Stimulated activated CD8-positive, alpha-beta memory T cell treated with anti-CD3 and anti-CD28 coated beads, Interleukin-7, amount 100 ng/mL, for 48 hours (primary cell): ENCODE data around the gene CCDC57.
A peak's percentile ranks its signal among the peaks of the same experiment; 100 is the strongest.
"Not testable (repeated sequence)": the region's sequence is repeated elsewhere in the genome, so short reads cannot be mapped to it uniquely, and the experiment has no call there.

Source experiments
- DNase-seq, 2 donors: peaks; one replicate each; pipeline ENCODE4 v3.0.0-alpha.2; 2020; ENCODE audit warnings: low read depth in 1 of 2; ENCODE audit errors: extremely low read depth in 1 of 2

The CCDC57 gene

GRCh38 chr17:82226146-82226808 lies 13.6 kb upstream of the CCDC57 start:
- no peak for DNase-seq

GRCh38 chr17:82225368-82226029 lies 12.9 kb upstream of the CCDC57 start:
- no peak for DNase-seq

GRCh38 chr17:82224666-82225065 lies 12.0 kb upstream of the CCDC57 start:
- no peak for DNase-seq

GRCh38 chr17:82223517-82223916 lies 10.9 kb upstream of the CCDC57 start:
- DNase-seq: no peak

DNA sequence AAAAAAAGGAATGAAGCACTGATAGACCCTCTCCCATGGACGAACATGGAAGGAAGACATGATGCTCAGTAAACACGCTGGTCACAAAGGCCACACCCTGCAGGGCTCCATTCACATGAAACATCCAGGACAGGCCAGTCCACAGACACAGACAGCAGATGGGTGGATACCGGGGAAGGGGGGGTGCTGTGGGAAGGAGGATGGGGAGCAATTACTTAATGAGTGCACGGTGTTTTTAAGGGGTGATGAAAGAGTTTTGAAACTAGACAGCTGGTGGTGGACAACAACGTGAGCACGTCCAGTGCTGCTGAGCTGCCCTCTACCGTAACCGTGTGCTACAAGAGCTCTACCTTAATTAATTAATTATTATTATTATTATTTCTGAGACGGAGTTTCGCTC lies 10.2 kb upstream of the CCDC57 start:
- DNase-seq: no peak

- no peak for DNase-seq
Observed at GRCh38 chr17:82221341-82221902, 8.8 kb upstream of the CCDC57 start.

GRCh38 chr17:82219753-82220709 lies 7.4 kb upstream of the CCDC57 start:
- no peak for DNase-seq

- no peak for DNase-seq
Observed at GRCh38 chr17:82219083-82219482, 6.4 kb upstream of the CCDC57 start.

GRCh38 chr17:82218349-82219075 lies 5.9 kb upstream of the CCDC57 start:
- no peak for DNase-seq

- DNase-seq: no peak
Observed at GRCh38 chr17:82217530-82218204, 5.0 kb upstream of the CCDC57 start.

GRCh38 chr17:82217120-82217529 lies 4.5 kb upstream of the CCDC57 start:
- no peak for DNase-seq

- no peak for DNase-seq
Observed at GRCh38 chr17:82216301-82217119, 3.9 kb upstream of the CCDC57 start.

DNA sequence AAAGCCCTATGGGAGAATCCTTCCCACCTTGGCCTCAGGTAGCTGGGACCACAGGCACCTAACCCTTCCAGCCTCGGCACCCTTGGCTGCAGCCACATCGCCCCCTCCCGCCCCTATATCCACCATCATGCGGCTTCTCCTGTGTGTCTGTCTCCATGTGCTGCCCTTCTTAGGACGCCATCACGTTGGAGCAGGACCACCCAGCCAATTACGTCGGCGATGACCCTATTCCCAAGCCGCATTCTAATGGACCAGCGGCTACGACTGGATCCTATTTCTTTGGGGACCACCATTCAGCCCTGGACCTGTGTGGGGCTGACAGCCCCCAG lies 3.3 kb upstream of the CCDC57 start:
- no peak for DNase-seq

DNA sequence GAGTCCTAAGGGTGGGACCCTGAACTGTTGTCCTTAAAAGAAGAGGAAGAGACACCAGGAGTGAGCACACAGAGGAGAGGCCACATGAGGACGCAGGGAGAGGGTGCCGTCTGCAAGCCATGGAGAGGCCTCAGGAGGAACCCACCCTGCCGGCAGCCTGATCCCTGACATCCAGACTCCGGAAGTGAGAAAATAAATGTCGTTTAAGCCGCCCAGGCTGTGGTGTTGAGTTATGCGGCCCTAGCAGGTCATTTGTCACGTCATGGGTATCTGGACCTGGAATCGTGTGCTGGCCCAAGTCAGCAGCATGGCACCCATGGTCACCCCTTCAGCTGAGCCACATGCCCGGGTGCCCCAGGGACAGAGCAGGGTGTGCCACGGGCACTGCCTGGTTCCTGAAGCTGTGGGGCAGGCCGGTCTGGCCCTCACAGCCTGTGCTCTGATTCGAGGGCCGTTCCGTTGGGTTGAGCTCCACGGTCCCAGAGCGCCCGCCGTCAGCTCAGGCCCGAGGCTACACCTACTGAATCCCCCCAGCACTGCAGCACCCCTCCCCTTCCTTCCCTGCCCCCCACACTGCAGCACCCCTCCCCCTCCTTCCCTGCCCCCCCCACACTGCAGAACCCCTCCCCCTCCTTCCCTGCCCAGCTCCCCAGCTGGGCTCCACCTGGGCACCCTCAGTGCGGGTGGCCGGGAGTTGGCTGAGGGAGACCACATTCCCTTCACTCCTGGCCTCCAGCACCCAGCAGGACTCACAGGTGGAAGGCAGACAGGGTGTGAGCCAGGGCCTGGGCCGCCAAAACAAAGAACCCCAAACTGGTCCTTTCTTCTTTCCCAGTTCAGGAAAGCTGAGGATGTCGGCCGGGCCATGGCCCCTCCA lies 2.7 kb upstream of the CCDC57 start:
- DNase-seq: no peak

- no peak for DNase-seq
Observed at GRCh38 chr17:82214012-82214628, 1.5 kb upstream of the CCDC57 start.

- DNase-seq: peak in 1 of 2 donors; percentile 65
Observed at GRCh38 chr17:82213251-82214011, 789 bp upstream of the CCDC57 start.

DNA sequence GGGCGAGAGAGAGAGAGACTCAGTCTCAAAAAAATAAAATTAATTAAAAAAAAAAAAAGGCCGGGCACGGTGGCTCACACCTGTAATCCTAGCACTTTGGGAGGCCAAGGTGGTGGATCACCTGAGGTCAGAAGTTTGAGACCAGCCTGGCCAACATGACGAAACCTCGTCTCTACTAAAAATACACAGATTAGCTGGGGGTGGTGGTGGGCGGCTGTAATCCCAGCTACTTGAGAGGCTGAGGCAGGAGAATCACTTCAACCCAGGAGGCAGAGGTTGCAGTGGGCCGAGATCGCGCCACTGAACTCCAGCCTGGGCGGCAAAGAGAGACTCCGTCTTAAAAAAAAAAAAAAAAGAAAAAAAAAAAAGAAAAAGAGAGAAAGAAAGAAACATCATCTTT lies 2.0 kb downstream of the CCDC57 start:
- not testable (repeated sequence) for DNase-seq
